ENCODE data around the gene TIMP4. TPM values are rescaled to one million over a fixed set of nuclear protein-coding genes. Genes with fewer than 3 reads are reported as not detected.

The TIMP4 gene
- total and polyA plus RNA-seq, 12 donors, result 4.0 to 34.3 (median 9.7) TPM

- H3K36me3 ChIP-seq (replicated peaks in 1 of 2), result no peaks in the 10 kb centered on the region
- no peak overlapping the region for H3K27ac ChIP-seq
- intact Hi-C loops (cut with DNase I), result no loop called here
- no peaks in the 10 kb centered on the region for H3K4me1 ChIP-seq (replicated peaks in 1 of 2)
- H3K4me3 ChIP-seq, result no peak overlapping the region
- H3K9me3 ChIP-seq (replicated peaks in 1 of 3), result no peaks in the 10 kb centered on the region
- no peaks in the 10 kb centered on the region for H3K27me3 ChIP-seq
- DNase-seq, result no peak
- TF ChIP-seq CTCF (IDR thresholded peaks at IDR 0.05) (no peak), POLR2A (IDR thresholded peaks at IDR 0.05) (no peak)
- 56 to 77% (median 71%) methylated on average over 2 to 4 of the region's 4 CpGs for WGBS, 4 donors
These were observed 27.3 kb upstream of the TIMP4 start for GRCh38 chr3:12186046-12186445.

DNA sequence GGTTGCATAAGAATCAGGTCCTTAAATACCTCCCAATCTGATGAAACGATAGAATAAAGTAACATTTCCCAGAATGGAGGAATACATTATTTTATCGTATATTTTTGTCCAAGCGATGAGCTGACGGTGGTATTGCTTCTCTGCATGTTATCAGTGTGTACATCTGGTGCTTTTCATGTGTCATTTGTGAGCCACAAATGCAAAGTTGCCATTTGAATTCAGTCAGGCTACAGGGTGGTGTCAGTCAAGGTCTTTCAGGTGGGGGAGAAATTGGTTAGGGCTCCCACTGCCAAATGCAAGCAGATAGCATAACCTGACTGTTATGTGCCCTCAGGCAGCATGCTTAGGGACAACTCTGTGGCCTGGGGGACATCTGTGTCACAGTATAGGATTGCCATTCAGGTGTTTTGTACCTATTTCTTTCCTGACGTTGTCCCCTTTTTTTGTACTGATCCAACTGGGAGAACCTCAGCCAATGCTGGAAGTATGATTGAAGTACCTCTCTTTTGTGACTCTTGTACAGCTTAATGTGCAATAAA is 26.5 kb upstream of the TIMP4 start:
- Histone ChIP-seq H3K27ac (no peak overlapping the region), H3K36me3 (replicated peaks in 1 of 2) (no peaks in the 10 kb centered on the region), H3K9me3 (replicated peaks in 1 of 3) (no peaks in the 10 kb centered on the region), H3K27me3 (no peaks in the 10 kb centered on the region), H3K4me1 (replicated peaks in 1 of 2) (no peaks in the 10 kb centered on the region), H3K4me3 (no peak overlapping the region)
- intact Hi-C loops (cut with DNase I), result no loop called here
- DNase-seq, result no peak
- TF ChIP-seq CTCF (IDR thresholded peaks at IDR 0.05) (no peak), POLR2A (IDR thresholded peaks at IDR 0.05) (no peak)
- WGBS, 4 donors, result 86 to 90% (median 87%) methylated on average over 5 of the region's 5 CpGs

- no peak for DNase-seq
- WGBS, 4 donors, result 93 to 97% (median 96%) methylated on average over 4 to 5 of the region's 5 CpGs
- H3K4me1 ChIP-seq (replicated peaks in 1 of 2), result no peaks in the 10 kb centered on the region
- H3K4me3 ChIP-seq, result no peak overlapping the region
- intact Hi-C loops (cut with DNase I), result no loop called here
- H3K27me3 ChIP-seq, result no peaks in the 10 kb centered on the region
- no peaks in the 10 kb centered on the region for H3K9me3 ChIP-seq (replicated peaks in 1 of 3)
- H3K36me3 ChIP-seq (replicated peaks in 1 of 2), result no peaks in the 10 kb centered on the region
- H3K27ac ChIP-seq, result no peak overlapping the region
- TF ChIP-seq POLR2A (IDR thresholded peaks at IDR 0.05), result no peak
- no peak for TF ChIP-seq CTCF (IDR thresholded peaks at IDR 0.05)
These were observed 25.8 kb upstream of the TIMP4 start for GRCh38 chr3:12184541-12184940.

DNA sequence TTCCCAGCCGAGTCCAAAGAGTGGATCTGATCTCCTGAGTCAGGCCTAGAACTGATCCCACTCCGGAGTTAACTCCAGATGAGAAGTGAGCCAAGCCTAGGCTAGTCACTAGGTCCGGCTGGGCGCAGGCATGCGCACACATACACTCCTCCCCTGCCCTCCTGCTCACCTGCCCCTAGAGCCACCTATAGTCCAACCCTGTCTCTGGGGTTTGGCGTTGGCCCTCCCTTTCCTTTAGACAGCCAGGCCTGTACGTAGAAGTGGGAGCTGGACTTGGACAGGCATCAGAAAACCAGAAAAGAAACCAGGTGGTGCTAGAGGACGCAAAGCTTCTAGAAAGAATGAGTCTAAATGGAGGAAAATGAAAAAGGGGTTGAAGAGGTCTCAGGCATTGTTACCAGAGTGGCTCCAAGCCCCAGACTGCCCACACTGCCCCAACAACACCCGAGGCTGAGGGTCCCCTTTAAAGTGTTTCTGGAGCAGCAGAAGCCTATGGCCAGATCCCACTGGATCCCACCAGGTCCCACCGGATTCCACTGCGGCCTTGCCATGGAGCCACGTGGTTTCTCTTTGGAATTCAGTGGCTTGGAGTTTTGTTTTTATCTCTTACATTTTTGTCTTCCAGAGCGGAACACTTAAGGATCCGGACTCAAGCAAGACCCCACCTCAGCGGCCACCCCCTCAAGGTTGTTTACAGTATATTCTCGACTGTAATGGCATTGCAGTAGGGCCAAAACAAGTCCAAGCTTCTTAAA is 24.2 kb upstream of the TIMP4 start:
- intact Hi-C loops (cut with DNase I), result no loop called here
- Histone ChIP-seq H3K27ac (no peak overlapping the region), H3K4me1 (replicated peaks in 1 of 2) (no peaks in the 10 kb centered on the region), H3K9me3 (replicated peaks in 1 of 3) (no peaks in the 10 kb centered on the region), H3K27me3 (no peaks in the 10 kb centered on the region), H3K4me3 (no peak overlapping the region), H3K36me3 (replicated peaks in 1 of 2) (no peaks in the 10 kb centered on the region)
- TF ChIP-seq CTCF (IDR thresholded peaks at IDR 0.05) (no peak), POLR2A (IDR thresholded peaks at IDR 0.05) (no peak)
- no peak for DNase-seq
- WGBS, 4 donors, result 84 to 90% (median 86%) methylated on average over 16 of the region's 16 CpGs

Data from adrenal gland (tissue), 12 donors.